ELF-1 (cell line): ENCODE results near the gene ALAS2.
A peak's percentile ranks its signal among the peaks of the same experiment; 100 is the strongest.
"Not testable (repeated sequence)": the region's sequence is repeated elsewhere in the genome, so short reads cannot be mapped to it uniquely, and the experiment has no call there.

Source experiments
- DNase-seq: peaks from one replicate; pipeline ENCODE4 v3.0.0-alpha.2; 2016; ENCODE audit warnings: low read depth, low spot score

ALAS2 gene

DNA sequence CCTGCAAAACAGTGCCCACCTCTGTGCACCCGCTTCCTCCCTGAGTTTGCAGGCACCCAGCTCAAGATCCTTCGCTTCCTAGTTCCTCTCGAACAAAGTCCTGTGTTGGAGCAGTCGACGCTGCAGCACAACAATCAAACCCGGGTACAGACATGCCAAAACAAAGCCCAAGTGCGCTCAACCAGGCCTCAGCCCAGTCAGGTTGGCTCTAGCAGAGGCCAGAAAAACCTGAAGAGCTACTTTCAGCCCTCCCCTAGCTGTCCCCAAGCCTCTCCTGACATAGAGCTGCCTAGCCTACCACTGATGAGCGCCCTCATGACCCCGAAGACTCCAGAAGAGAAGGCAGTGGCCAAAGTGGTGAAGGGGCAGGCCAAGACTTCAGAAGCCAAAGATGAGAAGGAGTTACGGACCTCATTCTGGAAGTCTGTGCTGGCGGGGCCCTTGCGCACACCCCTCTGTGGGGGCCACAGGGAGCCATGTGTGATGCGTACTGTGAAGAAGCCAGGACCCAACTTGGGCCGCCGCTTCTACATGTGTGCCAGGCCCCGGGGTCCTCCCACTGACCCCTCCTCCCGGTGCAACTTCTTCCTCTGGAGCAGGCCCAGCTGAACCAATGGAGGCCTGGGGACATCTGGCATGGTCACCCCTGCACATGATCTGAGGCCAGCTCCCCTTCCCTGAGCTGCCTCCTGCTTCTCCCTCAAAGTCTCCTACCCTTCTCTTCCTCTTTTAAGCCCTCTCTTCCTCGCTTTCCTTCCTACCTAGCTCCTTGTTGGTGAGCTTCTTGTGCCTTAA, 23.8 kb downstream of the ALAS2 start:
- DNase-seq = peak; percentile 38

DNA sequence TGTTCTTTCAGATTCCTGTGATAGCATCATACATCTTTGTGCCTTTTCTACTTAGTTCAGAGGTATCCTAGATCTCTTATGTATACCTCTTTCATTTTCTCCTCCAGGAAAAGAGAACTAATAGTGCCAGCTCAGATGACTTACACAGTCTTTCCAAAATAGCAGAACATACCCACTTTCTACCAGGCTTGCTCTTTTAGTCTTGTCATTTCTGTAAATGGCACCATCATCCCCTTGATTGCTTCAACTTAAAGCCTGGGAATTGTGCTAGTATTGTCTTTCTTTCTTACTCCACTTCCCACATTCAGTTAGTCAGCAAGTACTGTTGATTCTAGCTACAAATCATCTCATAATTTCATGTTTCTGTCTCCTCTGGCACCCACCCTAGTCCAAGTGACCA, 25.5 kb downstream of the ALAS2 start:
- no peak for DNase-seq

- no peak for DNase-seq
Observed at GRCh38 chrX:55004231-55004630, 26.5 kb downstream of the ALAS2 start.

- DNase-seq = peak; percentile 98
Observed at GRCh38 chrX:54999717-55000598, 30.8 kb downstream of the ALAS2 start, which contains the start of gene APEX2. Gene APEX2 (plus strand): TSS chrX:55000363. CDS start chrX:55000423, 60 bp downstream.

DNA sequence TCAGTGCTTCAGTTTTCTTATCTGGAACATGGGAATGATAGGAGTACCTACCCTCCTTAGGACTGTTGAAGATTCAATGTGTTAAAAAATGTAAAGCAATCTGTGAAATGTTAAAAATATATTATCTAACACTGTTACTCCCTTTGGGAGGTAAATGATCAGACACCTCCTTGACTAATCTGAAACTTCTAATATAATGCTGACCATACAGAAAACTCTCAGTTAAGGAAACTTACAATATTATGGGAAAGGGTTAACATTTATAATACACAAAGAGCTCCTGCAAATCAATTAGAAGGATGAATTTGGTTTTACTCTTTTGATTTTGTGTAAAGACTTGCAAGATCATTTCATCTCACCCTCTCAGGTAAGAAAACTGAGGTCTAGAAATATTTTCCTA, 35.2 kb downstream of the ALAS2 start:
- DNase-seq = no peak

- no peak for DNase-seq
Observed at GRCh38 chrX:54994668-54995351, 36.0 kb downstream of the ALAS2 start.

DNA sequence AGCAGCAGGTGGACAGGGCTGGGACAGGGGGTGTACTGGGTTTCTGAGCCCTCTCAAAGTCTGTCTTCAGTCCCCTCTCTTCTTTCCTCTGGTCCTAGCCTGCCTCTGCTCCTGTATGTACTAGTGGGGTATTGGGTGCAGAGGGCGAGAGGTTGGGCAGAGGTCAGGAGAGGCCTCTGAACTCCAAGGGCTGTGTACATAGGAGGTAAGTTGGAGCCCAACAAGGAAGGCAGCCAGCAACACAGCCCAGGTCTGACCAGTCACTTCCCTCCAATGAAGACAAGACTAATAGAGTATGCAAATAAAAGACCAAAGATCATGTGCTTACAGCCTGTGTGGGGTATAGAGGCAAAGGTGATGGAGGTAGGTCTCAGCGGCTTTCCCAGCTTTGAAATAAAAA, 36.7 kb downstream of the ALAS2 start, which contains the start of gene PFKFB1:
Gene PFKFB1, minus strand, starts transcription at position 90 of the 400 bp plus-strand sequence. CDS start 181 bp downstream, outside the sequence.
- no peak for DNase-seq

DNA sequence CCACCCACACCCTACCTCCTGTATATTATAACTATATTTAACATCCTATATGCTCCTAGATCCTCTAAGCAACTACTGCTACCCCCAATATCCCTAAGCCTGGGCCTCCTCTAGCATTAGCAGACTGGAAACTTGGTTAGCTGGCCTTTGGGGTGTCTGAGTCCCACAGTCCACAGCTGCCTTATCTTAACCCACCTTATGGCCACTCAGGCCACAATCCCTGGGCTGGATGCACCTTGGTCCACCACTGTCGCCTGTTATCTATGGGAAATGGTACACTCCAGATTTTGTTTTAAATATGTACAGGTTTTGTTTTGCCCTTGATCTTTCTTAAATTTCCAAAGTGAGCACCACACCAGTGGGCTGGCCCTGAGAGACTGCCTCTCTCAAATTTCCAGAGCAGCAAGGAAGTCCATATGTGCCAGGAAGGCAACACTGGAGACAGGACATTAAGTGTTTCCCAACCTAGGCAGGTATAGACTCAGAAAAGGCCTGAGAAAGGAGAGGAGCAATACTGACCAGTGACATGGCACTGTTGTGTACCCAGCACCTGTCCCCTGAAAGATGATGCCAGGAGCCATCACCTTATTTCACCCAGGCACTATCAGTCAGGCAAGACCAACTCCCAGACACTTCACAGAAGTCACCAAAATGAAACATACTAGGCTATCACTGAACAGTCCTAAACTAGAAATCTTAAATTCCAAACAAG, 37.7 kb downstream of the ALAS2 start:
- no peak for DNase-seq

- no peak for DNase-seq
Observed at GRCh38 chrX:54991706-54992105, 39.1 kb downstream of the ALAS2 start.

DNA sequence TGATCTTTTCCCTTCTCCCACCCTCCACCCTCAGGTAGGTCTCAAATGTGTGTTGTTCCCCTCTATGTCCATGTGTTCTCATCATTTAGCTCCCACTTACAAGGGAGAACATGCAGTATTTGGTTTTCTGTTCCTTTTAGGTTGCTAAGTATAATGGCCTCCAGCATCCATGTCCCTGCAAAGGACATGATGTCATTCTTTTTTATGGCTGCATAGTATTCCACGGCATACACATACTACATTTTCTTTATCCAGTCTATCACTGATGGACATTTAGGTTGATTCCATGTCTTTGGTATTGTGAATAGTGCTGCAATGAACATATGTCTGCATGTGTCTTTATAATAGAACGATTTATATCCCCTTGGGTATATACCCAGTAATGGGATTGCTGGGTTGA, 47.5 kb downstream of the ALAS2 start:
- DNase-seq = not testable (repeated sequence)

- DNase-seq = no peak
Observed at GRCh38 chrX:54980334-54980733, 50.4 kb downstream of the ALAS2 start.

DNA sequence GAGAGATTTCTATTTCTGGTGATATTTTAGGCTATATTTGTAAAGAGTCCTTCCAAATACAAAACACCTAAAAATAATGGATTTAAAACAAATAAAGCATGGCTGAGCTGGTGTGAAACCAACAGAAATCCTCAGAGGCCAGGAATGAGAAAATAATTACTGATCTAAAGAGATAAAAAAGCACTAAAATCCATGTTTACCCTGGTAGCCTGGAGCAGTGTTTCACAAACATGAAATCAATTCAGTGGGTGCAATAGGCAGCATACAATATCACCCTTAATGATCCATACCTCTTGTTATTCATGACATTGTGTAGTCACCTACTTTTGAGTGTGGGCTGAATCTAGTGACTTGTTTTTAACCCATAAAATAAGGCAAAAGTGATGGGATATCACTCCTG, 51.3 kb downstream of the ALAS2 start:
- no peak for DNase-seq

- DNase-seq = no peak
Observed at GRCh38 chrX:54978448-54978847, 52.3 kb downstream of the ALAS2 start.

DNA sequence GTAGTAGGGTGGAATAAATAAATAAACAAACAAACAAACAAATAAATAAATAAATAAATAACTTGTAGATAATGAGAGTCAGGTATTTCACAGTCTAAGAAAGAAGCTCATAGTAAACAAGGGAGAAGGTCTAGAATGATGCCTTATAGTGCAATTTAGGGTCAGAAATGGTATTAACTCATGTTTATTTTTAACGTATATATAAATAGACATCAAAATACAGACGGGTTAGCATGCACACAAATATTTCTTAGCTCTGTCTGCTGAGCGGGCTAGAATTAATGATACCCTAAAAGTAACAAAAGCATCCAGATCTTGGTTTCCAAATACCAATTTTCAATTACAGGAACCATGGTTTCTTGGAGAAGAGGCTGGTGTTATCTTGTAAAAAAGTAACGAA, 53.4 kb downstream of the ALAS2 start:
- no peak for DNase-seq

DNA sequence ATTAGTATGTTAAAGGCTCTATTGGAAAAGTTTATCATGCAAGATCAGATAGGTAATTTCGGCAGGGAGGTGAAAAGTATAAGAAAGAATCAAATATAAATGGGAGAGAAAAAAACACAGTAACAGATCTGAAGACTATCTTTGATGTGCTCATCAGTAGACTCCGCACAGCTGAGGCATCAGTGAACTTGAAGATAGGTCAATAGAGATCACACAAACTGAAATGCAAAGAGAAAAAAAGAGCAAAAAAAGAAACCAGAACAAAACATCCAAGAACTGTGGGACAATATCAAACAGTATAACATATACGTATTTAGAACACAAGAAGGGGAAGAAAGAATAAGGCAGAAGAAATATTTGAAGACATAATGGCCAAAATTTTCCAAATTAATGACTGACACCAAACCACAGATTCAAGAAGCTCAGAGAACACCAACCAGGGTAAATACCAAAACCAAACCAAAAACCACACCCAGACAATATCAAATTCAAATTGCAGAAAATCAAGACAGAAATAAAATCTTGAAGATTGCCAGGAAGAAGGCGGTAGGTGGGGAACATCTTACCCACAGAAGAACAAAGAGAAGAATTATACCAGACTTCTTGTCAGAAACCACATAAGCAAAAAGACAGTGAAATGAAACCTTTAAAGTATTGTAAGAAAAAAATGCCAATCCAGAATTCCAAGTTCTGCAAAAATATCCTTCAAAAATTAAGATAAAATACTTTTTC, 65.8 kb downstream of the ALAS2 start:
- DNase-seq = no peak

DNA sequence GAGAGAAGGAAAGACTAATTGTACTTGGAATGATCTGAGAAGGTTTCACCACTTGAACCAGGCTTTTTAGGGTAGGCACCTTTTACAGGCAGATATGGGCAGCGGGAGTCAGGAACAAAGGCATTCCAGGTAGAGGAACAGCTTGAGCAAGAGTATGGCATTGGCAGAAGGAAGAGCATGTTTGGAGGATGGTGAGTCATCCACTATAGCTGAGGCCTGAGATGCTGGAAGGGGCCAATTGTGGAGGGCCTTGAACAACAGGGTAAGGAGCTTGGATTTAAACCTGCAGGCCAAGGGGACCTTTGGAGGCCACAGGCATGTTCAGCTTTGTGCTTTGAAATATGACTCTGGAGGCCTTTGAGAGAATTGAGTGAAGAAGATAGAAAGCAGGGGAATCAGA, 69.0 kb downstream of the ALAS2 start:
- DNase-seq = no peak
